ENCODE data around the gene TEF. TPM values are rescaled to one million over a fixed set of nuclear protein-coding genes. Genes with fewer than 3 reads are reported as not detected.

TEF gene
- total and polyA plus RNA-seq, 2 experiments from 2014 or later: 4.0 to 21.1 TPM

GRCh38 chr22:41354979-41355378 lies 26.8 kb upstream of the TEF start:
- no peak overlapping the region for H3K4me3 ChIP-seq
- no peak overlapping the region for H3K27ac ChIP-seq
- peaks cover 1% of the 10 kb centered on the region for H3K4me1 ChIP-seq (ENCODE audit: low read depth)
- no peak for DNase-seq (ENCODE audit: low read depth in 1 of 2, low spot score in 1 of 2)
- TF ChIP-seq CTCF (IDR thresholded peaks at IDR 0.05; ENCODE audit: low read depth, low read length): no peak
- no peaks in the 10 kb centered on the region for H3K9me3 ChIP-seq (ENCODE audit: low read depth)
- peaks cover 36% of the 10 kb centered on the region for H3K36me3 ChIP-seq
- H3K27me3 ChIP-seq: no peaks in the 10 kb centered on the region

- H3K4me3 ChIP-seq: no peak overlapping the region
- no peak for DNase-seq (ENCODE audit: low read depth in 1 of 2, low spot score in 1 of 2)
These were observed 25.8 kb upstream of the TEF start for GRCh38 chr22:41355895-41356294.

GRCh38 chr22:41356430-41357028 lies 25.2 kb upstream of the TEF start:
- DNase-seq (ENCODE audit: low read depth in 1 of 2, low spot score in 1 of 2): no peak
- Histone ChIP-seq H3K4me3 (no peak overlapping the region), H3K36me3 (peaks cover 31% of the 10 kb centered on the region), H3K4me1 (ENCODE audit: low read depth) (peaks cover 7% of the 10 kb centered on the region), H3K27ac (no peak overlapping the region), H3K27me3 (no peaks in the 10 kb centered on the region), H3K9me3 (ENCODE audit: low read depth) (no peaks in the 10 kb centered on the region)
- no peak for TF ChIP-seq CTCF (IDR thresholded peaks at IDR 0.05; ENCODE audit: low read depth, low read length)

More at GRCh38 chr22:41355895-41356294, 25.8 kb upstream of the TEF start:
- Histone ChIP-seq H3K27me3 (no peaks in the 10 kb centered on the region), H3K9me3 (ENCODE audit: low read depth) (no peaks in the 10 kb centered on the region), H3K4me1 (ENCODE audit: low read depth) (peaks cover 7% of the 10 kb centered on the region), H3K36me3 (peaks cover 36% of the 10 kb centered on the region), H3K27ac (no peak overlapping the region)
- TF ChIP-seq CTCF (IDR thresholded peaks at IDR 0.05; ENCODE audit: low read depth, low read length): no peak

- Histone ChIP-seq H3K36me3 (peaks cover 24% of the 10 kb centered on the region), H3K27me3 (no peaks in the 10 kb centered on the region)
These were observed 24.6 kb upstream of the TEF start for GRCh38 chr22:41357191-41357590.

GRCh38 chr22:41358927-41359326 lies 22.8 kb upstream of the TEF start:
- TF ChIP-seq CTCF (IDR thresholded peaks at IDR 0.05; ENCODE audit: low read depth, low read length): no peak
- Histone ChIP-seq H3K9me3 (ENCODE audit: low read depth) (no peaks in the 10 kb centered on the region), H3K4me1 (ENCODE audit: low read depth) (peaks cover 7% of the 10 kb centered on the region), H3K36me3 (peaks cover 21% of the 10 kb centered on the region), H3K4me3 (no peak overlapping the region), H3K27me3 (no peaks in the 10 kb centered on the region), H3K27ac (peak overlapping the region; percentile 85)
- no peak for DNase-seq (ENCODE audit: low read depth in 1 of 2, low spot score in 1 of 2)

More at GRCh38 chr22:41357191-41357590, 24.6 kb upstream of the TEF start:
- DNase-seq (ENCODE audit: low read depth in 1 of 2, low spot score in 1 of 2): no peak
- Histone ChIP-seq H3K27ac (no peak overlapping the region), H3K4me1 (ENCODE audit: low read depth) (peaks cover 7% of the 10 kb centered on the region), H3K4me3 (no peak overlapping the region), H3K9me3 (ENCODE audit: low read depth) (no peaks in the 10 kb centered on the region)
- no peak for TF ChIP-seq CTCF (IDR thresholded peaks at IDR 0.05; ENCODE audit: low read depth, low read length)

All from cardiac muscle cell (in vitro differentiated cells and primary cell).